DND-41 (cell line): ENCODE data around the gene RUNX3.

ENCODE experiments used
- ATAC-seq: fragments of 200-7000 bp; cut with Tn5 transposase; 3 replicates; pipeline ENCODE4 v1.9.1; 2021; ENCODE audit warnings: low read depth; ENCODE audit not compliant: insufficient read depth
- DNase-seq: peaks from one replicate; pipeline ENCODE4 v3.0.0-alpha.2; 2020
- H2AFZ ChIP-seq: 2 replicates; pipeline ENCODE4 v1.6.0; 2012; ENCODE audit warnings: low read depth, low read length
- H3K27ac ChIP-seq: 2 replicates; pipeline ENCODE4 v1.5.1; 2012; ENCODE audit warnings: low read length, inconsistent platforms
- H3K27me3 ChIP-seq: fragments of 200-600 bp; sonication (generic); 2 replicates; pipeline ENCODE4 v1.6.0; 2012; ENCODE audit warnings: low read length, mild to moderate bottlenecking, inconsistent platforms; ENCODE audit not compliant: insufficient read depth, poor library complexity
- H3K36me3 ChIP-seq: 2 replicates; pipeline ENCODE4 v1.5.1; 2012; ENCODE audit warnings: low read length, inconsistent platforms; ENCODE audit not compliant: insufficient read depth
- H3K4me1 ChIP-seq: 2 replicates; pipeline ENCODE4 v1.5.1; 2012; ENCODE audit warnings: mild to moderate bottlenecking, low read length; ENCODE audit not compliant: insufficient read depth
- H3K4me2 ChIP-seq: 2 replicates; pipeline ENCODE4 v1.6.0; 2012; ENCODE audit warnings: mild to moderate bottlenecking, moderate library complexity, low read length, inconsistent platforms; ENCODE audit not compliant: insufficient read depth
- H3K4me3 ChIP-seq, 2 experiments: fragments of 200-600 bp in 1 of 2; shearing (Covaris generic) in 1 of 2; 2 replicates each; pipeline ENCODE4 v1.5.1; 2012 to 2016; ENCODE audit warnings: inconsistent platforms in 2 of 2, low read length in 2 of 2, mild to moderate bottlenecking in 2 of 2, low read depth in 1 of 2, moderate library complexity in 1 of 2
- H3K79me2 ChIP-seq: 2 replicates; pipeline ENCODE4 v1.6.0; 2012; ENCODE audit warnings: low read length, inconsistent platforms; ENCODE audit not compliant: insufficient read depth
- H3K9ac ChIP-seq: 2 replicates; pipeline ENCODE4 v1.6.0; 2012; ENCODE audit warnings: low read depth, mild to moderate bottlenecking, inconsistent platforms, low read length, moderate library complexity
- H3K9me3 ChIP-seq: 2 replicates; pipeline ENCODE4 v1.5.1; 2012; ENCODE audit warnings: low read length, moderate library complexity, mild to moderate bottlenecking, inconsistent platforms; ENCODE audit not compliant: insufficient read depth, severe bottlenecking
- H4K20me1 ChIP-seq: 2 replicates; pipeline ENCODE4 v1.6.0; 2012; ENCODE audit warnings: low read length; ENCODE audit not compliant: insufficient read depth
- CTCF ChIP-seq: IDR thresholded peaks from 2 replicates; pipeline ENCODE4 v1.5.1; 2012; ENCODE audit warnings: borderline replicate concordance, low read length, moderate library complexity, mild to moderate bottlenecking; ENCODE audit not compliant: poor library complexity, severe bottlenecking; ENCODE audit errors: extremely low read depth
- EZH2 ChIP-seq: IDR thresholded peaks from 3 replicates; pipeline ENCODE4 v1.6.1; 2012; ENCODE audit warnings: borderline replicate concordance, low read depth, mild to moderate bottlenecking, moderate library complexity, low read length, inconsistent platforms; ENCODE audit not compliant: severe bottlenecking

RUNX3 gene

GRCh38 chr1:24900985-24901781 lies 28.9 kb downstream of the RUNX3 start:
- Histone ChIP-seq H4K20me1 (peaks cover 15% of the 10 kb centered on the region), H3K9me3 (no peaks in the 10 kb centered on the region), H2AFZ (no peak overlapping the region), H3K36me3 (peaks cover 9% of the 10 kb centered on the region; the same call in 1 of the 2 replicates), H3K4me3 (no peak overlapping the region), H3K4me2 (no peak overlapping the region), H3K27me3 (no peaks in the 10 kb centered on the region), H3K27ac (no peak overlapping the region), H3K9ac (no peak overlapping the region), H3K4me1 (no peaks in the 10 kb centered on the region), H3K79me2 (no peaks in the 10 kb centered on the region)
- DNase-seq (no peak), ATAC-seq (no peak)
- TF ChIP-seq EZH2 (no peak), CTCF (no peak)

- no peak for TF ChIP-seq EZH2
- TF ChIP-seq CTCF = no peak
Measured at GRCh38 chr1:24900486-24900849, 29.6 kb downstream of the RUNX3 start.

GRCh38 chr1:24899581-24900485 lies 30.2 kb downstream of the RUNX3 start:
- Histone ChIP-seq H3K4me2 (no peak overlapping the region), H3K79me2 (no peaks in the 10 kb centered on the region), H3K9ac (no peak overlapping the region), H3K27ac (no peak overlapping the region), H3K4me1 (no peaks in the 10 kb centered on the region), H2AFZ (no peak overlapping the region), H3K4me3 (no peak overlapping the region), H4K20me1 (peaks cover 8% of the 10 kb centered on the region; the same call in 1 of the 2 replicates), H3K36me3 (peaks cover 9% of the 10 kb centered on the region; the same call in 1 of the 2 replicates), H3K9me3 (no peaks in the 10 kb centered on the region), H3K27me3 (no peaks in the 10 kb centered on the region)
- TF ChIP-seq CTCF = no peak
- no peak for TF ChIP-seq EZH2
- ATAC-seq = no peak
- no peak for DNase-seq

More at GRCh38 chr1:24900486-24900849, 29.6 kb downstream of the RUNX3 start:
- Histone ChIP-seq H3K36me3 (peaks cover 9% of the 10 kb centered on the region; the same call in 1 of the 2 replicates), H3K27me3 (no peaks in the 10 kb centered on the region), H3K27ac (no peak overlapping the region), H3K4me1 (no peaks in the 10 kb centered on the region), H2AFZ (no peak overlapping the region), H3K4me2 (no peak overlapping the region), H3K9me3 (no peaks in the 10 kb centered on the region), H4K20me1 (peaks cover 11% of the 10 kb centered on the region), H3K9ac (no peak overlapping the region), H3K4me3 (no peak overlapping the region), H3K79me2 (no peaks in the 10 kb centered on the region)
- DNase-seq (no peak), ATAC-seq (no peak)
